ENCODE results near the gene FAM13A. TPM values are rescaled to one million over a fixed set of nuclear protein-coding genes. Genes with fewer than 3 reads are reported as not detected.
A peak's percentile ranks its signal among the peaks of the same experiment; 100 is the strongest.

FAM13A gene
- total and polyA plus RNA-seq, 2 of the 4 experiments (the other 2 are of a cell fraction) = 13.1 to 22.0 TPM

GRCh38 chr4:88759039-88759894 lies 297.7 kb downstream of the FAM13A start:
- no peak overlapping the region for H3K4me3 ChIP-seq (ENCODE audit: insufficient read depth, low read depth, low read length)
- H3K18ac ChIP-seq (ENCODE audit: low read depth, low read length) = no peak overlapping the region
- no peaks in the 10 kb centered on the region for H3K27me3 ChIP-seq (ENCODE audit: control insufficient read depth, insufficient read depth, low read length)
- no peak overlapping the region for H2AK9ac ChIP-seq (replicated peaks; ENCODE audit: low read depth, low read length, poor library complexity)
- H4K8ac ChIP-seq (ENCODE audit: low read depth in 2 of 2, low read length in 2 of 2) = no peak overlapping the region
- peak overlapping the region; percentile 16; the same call in 1 of the 2 replicates for H3K14ac ChIP-seq (replicated peaks; ENCODE audit: low read depth, low read length)
- H3K27ac ChIP-seq (ENCODE audit: insufficient read depth, low read length) = no peak overlapping the region
- POLR2A ChIA-PET (ENCODE audit: unreplicated experiment) = interaction anchor here (0.7 kb wide), 1 partner anchor 186 kb away, joined by 4 read pairs; no protein-coding TSS in a partner anchor
- H3K36me3 ChIP-seq (ENCODE audit: control insufficient read depth, insufficient read depth, low read length) = peaks cover 9% of the 10 kb centered on the region
- ATAC-seq (ENCODE audit: low read depth) = peak; percentile 47
- DNase-seq = peak; percentile 64
- no peak overlapping the region for H3K4me2 ChIP-seq (ENCODE audit: low read depth, low read length)
- H2BK20ac ChIP-seq (ENCODE audit: low read depth, low read length) = peak overlapping the region; percentile 13; the same call in 1 of the 2 replicates
- H2BK15ac ChIP-seq (ENCODE audit: low read depth, low read length) = no peak overlapping the region
- no peak overlapping the region for H3K56ac ChIP-seq (ENCODE audit: extremely low read depth, insufficient read depth, low read length)
- WGBS, 2 experiments (ENCODE audit: extremely low coverage in 2 of 2, insufficient read length in 1 of 2) = 50% methylated on average over 3 of the region's 12 CpGs; no CpG with 5 or more reads in 1 of the 2 experiments
- H3K4me1 ChIP-seq (ENCODE audit: control insufficient read depth, insufficient read depth, low read length) = peaks cover 9% of the 10 kb centered on the region
- H3K79me1 ChIP-seq (ENCODE audit: low read depth in 1 of 2, low read length in 2 of 2) = 0 out of 4 replicates have a peak, but pooled peaks cover 0 to 3% of the 10 kb centered on the region in 2 experiments
- no peak overlapping the region for H2BK5ac ChIP-seq (ENCODE audit: low read depth, low read length, poor library complexity, severe bottlenecking)
- H4K91ac ChIP-seq (ENCODE audit: insufficient read depth, low read depth, low read length) = no peak overlapping the region
- H4K20me1 ChIP-seq (ENCODE audit: insufficient read depth, low read length) = no peaks in the 10 kb centered on the region
- H3K9me3 ChIP-seq (ENCODE audit: control insufficient read depth, insufficient read depth, low read length) = no peaks in the 10 kb centered on the region
- no peak overlapping the region for H3K4ac ChIP-seq (ENCODE audit: low read depth, low read length)
- peak overlapping the region; percentile 2 for H2AFZ ChIP-seq (replicated peaks; ENCODE audit: low read length, poor library complexity)
- no peak overlapping the region for H3K9ac ChIP-seq (ENCODE audit: low read depth, low read length)
- dilution Hi-C loops (cut with HindIII; ENCODE audit: low sequenced_read_pairs, unreplicated experiment) (no loop called here), in situ Hi-C loops (cut with MboI; ENCODE audit: low sequenced_read_pairs) (no loop called here), intact Hi-C loops (cut with micrococcal nuclease) (no loop called here)
- no TSS peak for BruUV-seq (replicated peaks)
- H3K23ac ChIP-seq (ENCODE audit: low read depth, low read length) = 0 out of 2 replicates have a peak overlapping the region, but pooled peaks have one; percentile 4
- no peak overlapping the region for H2BK120ac ChIP-seq (ENCODE audit: low read depth, low read length)
- no peak overlapping the region for H4K5ac ChIP-seq (ENCODE audit: low read depth, low read length)
- no peak overlapping the region for H2AK5ac ChIP-seq (ENCODE audit: low read depth, low read length)
- CTCF ChIA-PET = interaction anchor here (0.7 kb wide), 1 partner anchor 175 kb away, joined by 9 read pairs; no protein-coding TSS in a partner anchor
- peaks cover 20% of the 10 kb centered on the region for H3K9me1 ChIP-seq (ENCODE audit: insufficient read depth, low read length)
- TF ChIP-seq MAFK (IDR thresholded peaks at IDR 0.05; ENCODE audit: low read depth, low read length) = no peak
- TF ChIP-seq CEBPB (IDR thresholded peaks at IDR 0.05; ENCODE audit: low read depth, low read length) = peak; percentile 87

Data from IMR-90 (cell line).